WTC11 (cell line): ENCODE data around the gene EXOC6. TPM values are rescaled to one million over a fixed set of nuclear protein-coding genes. Genes with fewer than 3 reads are reported as not detected.

ENCODE experiments used
- ATAC-seq: fragments of 200-7000 bp; cut with Tn5 transposase; 2 replicates; pipeline ENCODE4 v1.10.0; 2021; ENCODE audit warnings: mild to moderate bottlenecking, moderate library complexity
- CTCF ChIA-PET: fragments of 300-600 bp; sonication (Branson Sonifier 250); formaldehyde crosslinking; loops from one replicate; lab custom pipeline; 2021; ENCODE audit warnings: antibody characterized with exemption; lab: Charles Lee
- POLR2A ChIA-PET: fragments of 350-600 bp; sonication (Branson Sonifier 250); formaldehyde crosslinking; loops from one replicate; lab custom pipeline; 2021; ENCODE audit warnings: antibody characterized with exemption; lab: Charles Lee
- DNase-seq: peaks from one replicate; pipeline ENCODE4 v3.0.0; 2021; ENCODE audit warnings: low spot score
- H3K27ac Mint-ChIP-seq: 2 replicates; pipeline ENCODE4 v1.8.0; 2021; ENCODE audit warnings: mixed read lengths
- H3K27me3 Mint-ChIP-seq: 2 replicates; pipeline ENCODE4 v1.8.0; 2021; ENCODE audit warnings: low read depth, mild to moderate bottlenecking, moderate library complexity, mixed read lengths
- H3K36me3 Mint-ChIP-seq: 2 replicates; pipeline ENCODE4 v1.8.0; 2021; ENCODE audit warnings: mixed read lengths
- H3K4me1 Mint-ChIP-seq: 2 replicates; pipeline ENCODE4 v1.8.0; 2022; ENCODE audit warnings: mixed read lengths
- H3K4me3 Mint-ChIP-seq: 2 replicates; pipeline ENCODE4 v1.8.0; 2021; ENCODE audit warnings: mild to moderate bottlenecking, moderate library complexity, mixed read lengths
- H3K9me3 Mint-ChIP-seq: 2 replicates; pipeline ENCODE4 v1.8.0; 2021; ENCODE audit warnings: mixed read lengths
- IRF2 ChIP-seq: sonication (generic); formaldehyde crosslinking; IDR thresholded peaks from 2 replicates; pipeline ENCODE4 v1.8.0; 2022; ENCODE audit warnings: low read depth, missing genetic modification reagents, borderline replicate concordance
- KAT7 ChIP-seq: sonication (generic); formaldehyde crosslinking; IDR thresholded peaks from 2 replicates; pipeline ENCODE4 v1.8.1; 2023; ENCODE audit warnings: missing genetic modification reagents, mild to moderate bottlenecking, borderline replicate concordance
- NFATC4 ChIP-seq: fragments of 250-450 bp; sonication (Bioruptor Pico); IDR thresholded peaks from 2 replicates; pipeline ENCODE4 v1.9.0; 2021; ENCODE audit warnings: mild to moderate bottlenecking
- TEAD4 ChIP-seq: sonication (generic); formaldehyde crosslinking; IDR thresholded peaks from 2 replicates; pipeline ENCODE4 v1.8.0; 2022; ENCODE audit warnings: mild to moderate bottlenecking, missing genetic modification reagents
- total RNA-seq: library from RNA; stranded (reverse); gene quantifications from 3 replicates; pipeline ENCODE4 v1.2.3, GENCODE V29; 2021
- TF ChIP-seq, protein P1 (sequence below): sonication (generic); formaldehyde crosslinking; IDR thresholded peaks from 2 replicates; pipeline ENCODE4 v1.8.0; 2022; ENCODE audit warnings: missing genetic modification reagents
- TF ChIP-seq, protein P2 (sequence below): fragments of 200-600 bp; IDR thresholded peaks from 2 replicates; pipeline ENCODE4 v1.8.0; 2022; ENCODE audit warnings: antibody characterized with exemption
- TF ChIP-seq, protein P3 (sequence below): sonication (generic); formaldehyde crosslinking; IDR thresholded peaks from 2 replicates; pipeline ENCODE4 v1.8.1; 2022; ENCODE audit warnings: missing genetic modification reagents, borderline replicate concordance
- TF ChIP-seq, protein P4 (sequence below): sonication (generic); formaldehyde crosslinking; IDR thresholded peaks from 2 replicates; pipeline ENCODE4 v1.8.1; 2023; ENCODE audit warnings: mild to moderate bottlenecking, moderate library complexity, missing genetic modification reagents

The EXOC6 gene
- total RNA-seq, 1 experiment from 2014 or later = 5.0 TPM

DNA sequence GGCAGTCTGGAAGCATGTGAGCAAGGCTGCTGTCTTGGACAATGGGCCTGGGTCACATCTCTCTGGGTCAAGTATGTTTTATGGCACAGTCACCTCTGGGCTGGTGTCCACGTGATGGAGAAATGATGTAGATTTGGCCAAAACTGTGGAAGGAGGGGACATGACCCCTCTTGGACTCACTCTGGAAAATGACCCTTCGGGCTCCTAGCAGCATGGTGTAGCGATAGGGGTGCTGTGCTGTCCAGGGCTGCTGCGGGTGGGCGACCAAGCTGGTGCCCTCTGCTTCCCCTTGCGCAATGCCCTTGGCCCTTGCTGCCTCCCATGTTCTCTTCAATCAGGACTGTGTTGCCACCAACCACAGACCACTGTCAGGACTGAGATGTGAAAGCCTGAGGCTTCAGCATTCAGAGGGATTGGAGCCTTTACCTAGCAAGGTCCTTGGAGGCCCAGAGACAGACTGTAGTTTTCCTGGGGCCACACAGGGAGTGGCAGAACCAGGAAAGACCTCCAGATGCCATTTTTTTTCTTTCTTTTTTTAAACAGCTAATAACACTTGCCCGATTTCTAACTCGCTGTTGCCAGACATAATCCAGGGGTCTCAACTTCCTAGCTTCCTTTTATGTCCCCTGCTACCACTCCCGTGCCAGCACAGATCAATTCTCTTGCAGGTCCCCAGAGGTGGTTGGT, 231.5 kb downstream of the EXOC6 start (continued):
- TF ChIP-seq, protein P1, sequence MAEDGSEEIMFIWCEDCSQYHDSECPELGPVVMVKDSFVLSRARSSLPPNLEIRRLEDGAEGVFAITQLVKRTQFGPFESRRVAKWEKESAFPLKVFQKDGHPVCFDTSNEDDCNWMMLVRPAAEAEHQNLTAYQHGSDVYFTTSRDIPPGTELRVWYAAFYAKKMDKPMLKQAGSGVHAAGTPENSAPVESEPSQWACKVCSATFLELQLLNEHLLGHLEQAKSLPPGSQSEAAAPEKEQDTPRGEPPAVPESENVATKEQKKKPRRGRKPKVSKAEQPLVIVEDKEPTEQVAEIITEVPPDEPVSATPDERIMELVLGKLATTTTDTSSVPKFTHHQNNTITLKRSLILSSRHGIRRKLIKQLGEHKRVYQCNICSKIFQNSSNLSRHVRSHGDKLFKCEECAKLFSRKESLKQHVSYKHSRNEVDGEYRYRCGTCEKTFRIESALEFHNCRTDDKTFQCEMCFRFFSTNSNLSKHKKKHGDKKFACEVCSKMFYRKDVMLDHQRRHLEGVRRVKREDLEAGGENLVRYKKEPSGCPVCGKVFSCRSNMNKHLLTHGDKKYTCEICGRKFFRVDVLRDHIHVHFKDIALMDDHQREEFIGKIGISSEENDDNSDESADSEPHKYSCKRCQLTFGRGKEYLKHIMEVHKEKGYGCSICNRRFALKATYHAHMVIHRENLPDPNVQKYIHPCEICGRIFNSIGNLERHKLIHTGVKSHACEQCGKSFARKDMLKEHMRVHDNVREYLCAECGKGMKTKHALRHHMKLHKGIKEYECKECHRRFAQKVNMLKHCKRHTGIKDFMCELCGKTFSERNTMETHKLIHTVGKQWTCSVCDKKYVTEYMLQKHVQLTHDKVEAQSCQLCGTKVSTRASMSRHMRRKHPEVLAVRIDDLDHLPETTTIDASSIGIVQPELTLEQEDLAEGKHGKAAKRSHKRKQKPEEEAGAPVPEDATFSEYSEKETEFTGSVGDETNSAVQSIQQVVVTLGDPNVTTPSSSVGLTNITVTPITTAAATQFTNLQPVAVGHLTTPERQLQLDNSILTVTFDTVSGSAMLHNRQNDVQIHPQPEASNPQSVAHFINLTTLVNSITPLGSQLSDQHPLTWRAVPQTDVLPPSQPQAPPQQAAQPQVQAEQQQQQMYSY = no peak
- TF ChIP-seq TEAD4 = no peak

DNA sequence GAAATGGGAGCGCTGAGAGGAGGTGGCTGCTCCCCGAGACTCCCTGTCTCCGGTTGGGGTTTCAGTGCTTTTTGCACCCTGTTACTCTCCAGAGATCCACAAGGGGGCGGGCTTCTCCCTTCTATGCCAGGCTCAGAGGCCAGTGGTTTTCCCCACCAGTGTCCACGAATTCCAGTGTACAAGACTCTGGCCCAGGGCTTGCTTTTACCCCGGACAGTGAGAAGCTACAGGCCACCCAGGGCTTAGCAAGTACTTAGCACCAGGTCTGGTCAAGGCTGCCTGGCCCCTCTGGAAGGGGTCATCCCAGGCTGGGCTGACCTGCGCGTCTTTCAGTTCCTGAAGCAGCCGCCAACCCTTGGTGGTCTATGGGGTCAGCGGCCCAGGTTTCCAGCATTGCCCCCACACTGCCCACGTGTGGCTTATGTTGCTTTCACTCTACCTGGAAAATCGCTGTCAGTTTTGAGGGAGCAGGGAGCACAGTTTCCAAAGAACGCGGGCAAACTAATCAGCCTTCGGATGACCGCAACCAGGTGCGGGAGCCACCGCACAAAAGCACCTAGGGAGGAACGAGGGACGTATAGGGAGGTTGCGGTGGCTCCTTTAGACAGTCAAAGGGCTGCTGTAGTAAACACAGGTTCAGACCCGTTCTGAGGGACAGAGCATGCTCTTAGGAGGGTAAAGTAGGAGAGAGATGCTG, 232.2 kb downstream of the EXOC6 start:
- peaks cover 20% of the 10 kb centered on the region for H3K4me1 Mint-ChIP-seq
- H3K27me3 Mint-ChIP-seq = peaks cover 41% of the 10 kb centered on the region
- no peaks in the 10 kb centered on the region; the same call in 1 of the 2 replicates for H3K9me3 Mint-ChIP-seq
- ATAC-seq (peak; percentile 81), DNase-seq (peak; percentile 72)
- POLR2A ChIA-PET = no interaction called here
- no peak overlapping the region for H3K4me3 Mint-ChIP-seq
- no peak overlapping the region for H3K27ac Mint-ChIP-seq
- H3K36me3 Mint-ChIP-seq = no peaks in the 10 kb centered on the region
- CTCF ChIA-PET = interaction anchor here (0.7 to 1.5 kb wide), 14 partner anchors 10 to 278 kb away, joined by 3 to 6 read pairs (median 4); no protein-coding TSS in a partner anchor
- TF ChIP-seq, protein P2, sequence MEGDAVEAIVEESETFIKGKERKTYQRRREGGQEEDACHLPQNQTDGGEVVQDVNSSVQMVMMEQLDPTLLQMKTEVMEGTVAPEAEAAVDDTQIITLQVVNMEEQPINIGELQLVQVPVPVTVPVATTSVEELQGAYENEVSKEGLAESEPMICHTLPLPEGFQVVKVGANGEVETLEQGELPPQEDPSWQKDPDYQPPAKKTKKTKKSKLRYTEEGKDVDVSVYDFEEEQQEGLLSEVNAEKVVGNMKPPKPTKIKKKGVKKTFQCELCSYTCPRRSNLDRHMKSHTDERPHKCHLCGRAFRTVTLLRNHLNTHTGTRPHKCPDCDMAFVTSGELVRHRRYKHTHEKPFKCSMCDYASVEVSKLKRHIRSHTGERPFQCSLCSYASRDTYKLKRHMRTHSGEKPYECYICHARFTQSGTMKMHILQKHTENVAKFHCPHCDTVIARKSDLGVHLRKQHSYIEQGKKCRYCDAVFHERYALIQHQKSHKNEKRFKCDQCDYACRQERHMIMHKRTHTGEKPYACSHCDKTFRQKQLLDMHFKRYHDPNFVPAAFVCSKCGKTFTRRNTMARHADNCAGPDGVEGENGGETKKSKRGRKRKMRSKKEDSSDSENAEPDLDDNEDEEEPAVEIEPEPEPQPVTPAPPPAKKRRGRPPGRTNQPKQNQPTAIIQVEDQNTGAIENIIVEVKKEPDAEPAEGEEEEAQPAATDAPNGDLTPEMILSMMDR = peak; percentile 94
- TF ChIP-seq, protein P3, sequence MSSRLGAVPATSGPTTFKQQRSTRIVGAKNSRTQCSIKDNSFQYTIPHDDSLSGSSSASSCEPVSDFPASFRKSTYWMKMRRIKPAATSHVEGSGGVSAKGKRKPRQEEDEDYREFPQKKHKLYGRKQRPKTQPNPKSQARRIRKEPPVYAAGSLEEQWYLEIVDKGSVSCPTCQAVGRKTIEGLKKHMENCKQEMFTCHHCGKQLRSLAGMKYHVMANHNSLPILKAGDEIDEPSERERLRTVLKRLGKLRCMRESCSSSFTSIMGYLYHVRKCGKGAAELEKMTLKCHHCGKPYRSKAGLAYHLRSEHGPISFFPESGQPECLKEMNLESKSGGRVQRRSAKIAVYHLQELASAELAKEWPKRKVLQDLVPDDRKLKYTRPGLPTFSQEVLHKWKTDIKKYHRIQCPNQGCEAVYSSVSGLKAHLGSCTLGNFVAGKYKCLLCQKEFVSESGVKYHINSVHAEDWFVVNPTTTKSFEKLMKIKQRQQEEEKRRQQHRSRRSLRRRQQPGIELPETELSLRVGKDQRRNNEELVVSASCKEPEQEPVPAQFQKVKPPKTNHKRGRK (CRISPR knock-in tag) = no peak
- TF ChIP-seq, protein P1 = peak; percentile 41; the same call in 1 of the 2 replicates
- TF ChIP-seq, protein P4, sequence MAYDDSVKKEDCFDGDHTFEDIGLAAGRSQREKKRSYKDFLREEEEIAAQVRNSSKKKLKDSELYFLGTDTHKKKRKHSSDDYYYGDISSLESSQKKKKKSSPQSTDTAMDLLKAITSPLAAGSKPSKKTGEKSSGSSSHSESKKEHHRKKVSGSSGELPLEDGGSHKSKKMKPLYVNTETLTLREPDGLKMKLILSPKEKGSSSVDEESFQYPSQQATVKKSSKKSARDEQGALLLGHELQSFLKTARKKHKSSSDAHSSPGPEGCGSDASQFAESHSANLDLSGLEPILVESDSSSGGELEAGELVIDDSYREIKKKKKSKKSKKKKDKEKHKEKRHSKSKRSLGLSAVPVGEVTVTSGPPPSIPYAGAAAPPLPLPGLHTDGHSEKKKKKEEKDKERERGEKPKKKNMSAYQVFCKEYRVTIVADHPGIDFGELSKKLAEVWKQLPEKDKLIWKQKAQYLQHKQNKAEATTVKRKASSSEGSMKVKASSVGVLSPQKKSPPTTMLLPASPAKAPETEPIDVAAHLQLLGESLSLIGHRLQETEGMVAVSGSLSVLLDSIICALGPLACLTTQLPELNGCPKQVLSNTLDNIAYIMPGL = 0 out of 2 replicates have a peak, but pooled peaks have one; percentile 19

DNA sequence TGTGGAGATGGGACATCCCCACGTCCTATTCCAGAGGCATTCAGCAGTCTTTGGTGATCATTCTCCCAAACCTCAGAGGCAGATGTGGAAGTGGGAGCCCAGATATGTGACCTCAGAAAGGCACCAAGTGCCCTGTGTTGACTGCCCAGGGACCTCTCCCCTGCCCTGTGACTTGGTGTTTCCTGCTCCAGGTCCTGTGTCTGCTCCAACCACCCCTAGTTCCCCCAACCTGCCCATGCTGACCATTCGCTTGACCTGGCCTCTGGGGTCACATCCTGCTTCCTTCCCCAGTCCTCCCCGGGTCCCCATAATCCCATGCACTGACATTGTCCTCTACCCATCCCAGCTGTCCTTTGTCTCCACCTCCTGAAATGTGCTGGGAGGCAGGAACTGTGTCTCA, 233.0 kb downstream of the EXOC6 start:
- POLR2A ChIA-PET = no interaction called here
- H3K27me3 Mint-ChIP-seq = peaks cover 37% of the 10 kb centered on the region
- ATAC-seq (no peak), DNase-seq (no peak)
- H3K4me1 Mint-ChIP-seq = peaks cover 20% of the 10 kb centered on the region
- no peaks in the 10 kb centered on the region for H3K36me3 Mint-ChIP-seq
- H3K9me3 Mint-ChIP-seq = no peaks in the 10 kb centered on the region; the same call in 1 of the 2 replicates
- no peak overlapping the region for H3K27ac Mint-ChIP-seq
- no peak overlapping the region for H3K4me3 Mint-ChIP-seq
- CTCF ChIA-PET = interaction anchor here (1.2 to 1.5 kb wide), 2 partner anchors 34 to 271 kb away, joined by 3 to 4 read pairs; no protein-coding TSS in a partner anchor
- TF ChIP-seq, protein P1 = no peak
- TF ChIP-seq IRF2 (CRISPR knock-in tag) (no peak), KAT7 (CRISPR knock-in tag) (no peak), NFATC4 (no peak)
